Hematopoietic multipotent progenitor cell treated with erythropoietin and hydrocortisone succinate and interleukin-3 and kit ligand, for 17 days (in vitro differentiated cells): ENCODE measurements around the gene HDAC7.

ENCODE experiments used
- DNase-seq: peaks from one replicate; pipeline ENCODE4 v3.0.0-alpha.2; 2015; ENCODE audit warnings: low spot score

Gene HDAC7

DNA sequence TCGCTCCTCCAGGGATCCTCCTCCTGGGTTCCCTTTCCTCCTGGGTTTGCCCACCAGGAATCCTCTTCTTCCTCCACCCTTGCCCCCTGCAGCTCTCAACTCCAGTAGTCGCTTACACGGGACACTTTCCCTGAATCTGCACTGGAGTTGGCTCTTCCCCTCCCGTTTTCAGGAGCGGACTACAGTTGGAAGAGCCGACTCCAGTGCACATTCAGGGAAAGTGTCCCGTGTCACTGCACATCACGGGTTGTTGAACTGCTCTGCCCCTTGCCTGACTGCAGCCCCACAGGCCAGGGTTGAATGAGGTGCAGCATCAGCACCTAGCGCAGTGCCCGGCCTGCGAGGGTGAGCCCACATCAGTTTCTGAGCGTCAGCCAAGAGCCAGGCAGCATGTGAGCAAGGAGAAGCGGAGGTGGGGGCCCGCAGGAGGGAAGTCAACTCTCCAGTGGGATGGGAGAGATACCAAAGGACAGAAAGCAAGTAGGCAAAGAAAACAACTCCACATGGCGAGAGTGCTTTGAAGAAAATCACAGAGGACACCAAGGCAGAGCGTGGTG lies 74.1 kb downstream of the HDAC7 start:
- no peak for DNase-seq

DNA sequence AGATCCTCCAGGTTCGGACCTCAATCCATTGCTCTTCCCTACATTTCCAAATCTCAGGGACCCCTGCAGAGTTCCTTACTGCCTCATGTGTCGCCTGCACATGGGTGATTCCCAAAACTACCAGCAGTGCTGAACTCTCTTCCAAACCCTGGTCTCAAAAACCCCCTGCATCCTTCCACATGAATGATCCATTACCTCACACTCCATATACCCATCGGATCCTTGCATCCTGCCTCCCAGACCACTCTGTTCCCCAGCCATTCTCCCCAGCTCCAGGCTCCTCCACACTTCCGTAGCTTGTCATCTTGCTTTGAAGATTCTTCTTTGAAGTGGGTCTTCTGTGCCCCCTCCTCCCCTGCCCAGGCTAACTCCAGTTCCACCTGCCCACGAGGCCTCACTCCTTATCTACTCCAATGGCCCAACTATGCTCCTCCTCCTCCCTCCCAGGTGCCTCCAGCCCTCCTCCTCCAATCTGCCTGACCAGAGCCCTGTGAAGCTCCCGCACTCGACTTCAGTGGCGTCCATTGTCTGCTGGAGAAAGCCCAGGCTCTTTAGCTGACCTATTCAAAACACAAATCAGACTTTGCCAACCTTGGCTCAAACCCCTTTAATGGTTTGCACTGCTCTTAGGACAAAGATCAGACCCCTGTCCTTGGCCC lies 74.8 kb downstream of the HDAC7 start:
- DNase-seq, result no peak

DNA sequence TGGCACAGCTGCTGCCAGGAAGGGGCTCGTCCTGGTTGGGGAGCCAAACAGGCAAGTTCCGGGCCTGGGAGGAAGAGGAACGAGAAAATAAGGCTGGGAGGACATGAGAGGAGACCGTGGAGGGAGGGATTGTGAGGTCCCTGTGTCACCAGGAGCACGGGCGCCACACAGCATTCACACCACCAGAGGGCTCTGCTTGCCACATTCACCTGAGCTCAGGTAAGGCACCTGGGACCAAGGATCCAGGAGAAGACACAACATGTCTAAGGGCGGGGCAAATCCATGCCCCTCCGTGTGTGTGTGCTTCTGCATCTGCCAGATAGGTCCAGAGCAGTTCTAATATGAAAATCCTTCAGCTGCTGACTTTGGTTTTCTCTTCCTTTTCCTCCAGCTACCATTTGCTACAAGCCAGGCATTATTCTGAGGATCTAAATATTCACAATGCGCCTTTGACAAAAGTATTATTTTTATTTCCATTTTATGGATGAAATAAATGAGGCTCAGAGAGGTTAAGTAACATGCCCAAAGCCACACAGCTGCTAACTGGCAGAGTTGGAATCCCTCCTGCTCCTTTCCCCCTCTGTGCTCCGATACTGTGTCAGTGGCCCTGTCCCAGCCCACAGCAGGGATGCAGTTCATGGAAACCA lies 75.6 kb downstream of the HDAC7 start:
- peak; percentile 62 for DNase-seq

DNA sequence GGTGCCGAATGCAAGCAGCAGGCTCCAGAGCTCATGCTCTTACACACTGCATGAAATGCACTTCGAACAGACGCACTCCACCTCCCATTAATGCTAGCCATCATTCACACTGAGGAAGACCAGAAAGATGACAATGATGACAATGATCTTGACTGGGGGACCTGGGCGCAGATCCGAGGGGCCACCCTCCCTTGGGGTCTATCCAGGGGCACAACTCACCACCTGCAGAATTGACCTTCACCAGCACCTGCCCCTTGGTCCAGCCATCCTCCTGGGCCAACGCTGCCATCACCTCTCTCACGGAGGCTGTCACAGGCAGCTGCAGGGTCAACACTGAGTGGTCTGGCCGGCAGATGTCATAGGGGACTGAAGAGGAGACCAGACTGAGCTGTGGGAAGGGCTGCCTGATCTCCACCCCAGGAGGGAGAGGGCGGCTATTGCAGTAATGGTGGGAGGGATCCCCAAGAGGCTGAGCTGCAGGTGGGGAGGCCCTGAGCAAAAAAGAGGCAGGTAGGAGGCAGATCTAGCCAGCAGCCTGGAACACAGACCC lies 76.3 kb downstream of the HDAC7 start:
- DNase-seq, result no peak

DNA sequence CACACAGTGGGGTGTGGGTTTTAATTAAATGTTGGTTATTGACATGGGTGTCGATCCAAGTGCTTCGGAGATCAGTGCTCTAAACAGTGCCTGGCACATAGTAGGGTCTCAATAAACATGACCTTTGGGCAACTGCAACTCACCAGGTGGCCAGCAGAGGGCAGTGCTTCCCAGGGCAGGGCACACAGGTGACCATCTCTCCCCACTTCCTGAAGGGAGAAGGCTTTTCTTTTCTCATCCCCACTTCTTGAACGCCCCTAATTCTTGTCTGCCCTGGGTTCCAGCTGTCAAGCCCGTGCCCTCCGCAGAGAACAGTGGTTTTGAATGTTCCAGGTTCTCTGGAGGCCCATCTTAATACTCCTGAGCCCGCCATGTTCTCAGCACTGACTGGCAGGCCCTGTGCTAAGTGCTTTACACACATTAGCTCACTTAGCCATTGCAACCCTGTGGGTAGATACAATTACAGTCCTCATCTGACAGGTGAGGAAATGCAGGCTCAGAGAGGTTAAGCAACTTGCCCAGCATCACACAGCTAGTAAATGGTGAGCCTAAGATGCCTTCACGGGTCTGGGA lies 77.4 kb downstream of the HDAC7 start:
- peak; percentile 85 for DNase-seq

DNA sequence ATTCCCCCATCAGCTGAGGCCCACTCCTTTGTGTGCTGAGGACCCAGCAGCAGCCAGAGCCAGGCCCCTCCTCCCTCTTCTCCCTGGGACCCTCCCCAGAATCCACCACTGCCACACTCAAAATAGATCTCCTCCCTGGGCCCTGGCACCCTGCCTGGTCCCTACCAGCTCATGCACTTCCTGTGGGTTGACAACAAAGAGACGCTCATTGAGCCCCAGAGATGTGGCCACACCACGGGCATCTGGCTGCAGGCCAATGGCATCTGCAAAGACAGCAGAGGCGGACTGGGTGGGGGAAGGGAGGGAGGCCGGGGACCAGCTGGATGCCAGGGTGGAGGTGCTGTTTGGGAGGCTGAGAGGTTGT lies 78.4 kb downstream of the HDAC7 start:
- peak; percentile 35 for DNase-seq

DNA sequence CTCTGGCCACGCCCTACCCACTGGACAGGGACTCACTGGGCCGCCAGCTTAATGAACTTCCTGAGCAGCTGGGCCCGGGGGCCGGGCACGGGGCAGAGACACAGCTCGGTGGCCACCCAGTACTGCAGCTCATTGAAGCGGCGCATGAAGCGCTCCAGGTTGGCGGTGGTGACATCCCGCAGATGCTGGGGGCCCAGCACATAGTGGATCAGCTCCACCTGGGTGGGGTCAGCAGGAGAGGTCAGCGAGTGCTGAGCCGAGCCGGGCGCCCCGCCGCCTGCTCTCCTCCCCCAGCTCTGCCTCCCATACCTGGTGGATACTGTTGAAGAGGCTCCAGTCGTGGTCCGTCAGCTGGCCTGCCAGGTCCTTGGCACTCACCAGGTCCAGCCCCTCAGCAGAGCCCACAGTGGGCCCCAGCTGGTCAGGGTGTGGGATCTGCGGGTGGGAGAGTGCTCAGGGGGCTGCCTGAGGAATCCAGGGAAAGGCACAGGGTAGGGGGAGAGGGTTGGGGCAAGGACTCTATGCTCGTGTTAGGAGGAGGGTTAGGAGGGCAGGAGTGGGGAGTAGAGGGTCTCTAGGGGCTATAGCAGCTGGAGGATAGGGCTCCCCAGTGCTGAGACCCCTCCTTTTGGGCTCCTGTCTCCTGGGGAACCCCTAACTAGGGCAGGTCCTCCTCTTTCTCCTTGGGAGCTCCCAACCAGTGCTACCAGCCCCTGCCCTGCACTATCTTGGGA lies 78.9 kb downstream of the HDAC7 start:
- DNase-seq, result no peak

DNA sequence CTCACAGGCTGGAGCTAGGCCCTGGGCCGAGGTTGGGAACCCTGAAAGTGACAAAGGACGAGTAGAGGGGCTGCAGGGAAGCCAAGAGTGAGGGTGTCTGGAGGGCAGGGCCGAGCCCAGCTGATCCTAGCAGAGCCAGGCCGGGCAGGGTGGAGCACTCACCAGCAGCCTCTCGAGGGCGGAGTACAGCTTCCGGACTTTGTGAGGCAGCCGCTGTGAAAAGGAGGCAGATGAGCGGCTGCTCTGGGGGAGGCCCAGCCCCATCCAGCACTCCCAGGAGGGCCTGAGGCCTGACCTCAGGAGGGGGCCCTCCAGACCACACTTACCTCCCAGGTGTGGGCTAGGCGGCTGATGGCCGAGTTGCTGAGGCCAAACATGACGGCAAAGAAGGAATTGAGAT lies 79.7 kb downstream of the HDAC7 start:
- no peak for DNase-seq

DNA sequence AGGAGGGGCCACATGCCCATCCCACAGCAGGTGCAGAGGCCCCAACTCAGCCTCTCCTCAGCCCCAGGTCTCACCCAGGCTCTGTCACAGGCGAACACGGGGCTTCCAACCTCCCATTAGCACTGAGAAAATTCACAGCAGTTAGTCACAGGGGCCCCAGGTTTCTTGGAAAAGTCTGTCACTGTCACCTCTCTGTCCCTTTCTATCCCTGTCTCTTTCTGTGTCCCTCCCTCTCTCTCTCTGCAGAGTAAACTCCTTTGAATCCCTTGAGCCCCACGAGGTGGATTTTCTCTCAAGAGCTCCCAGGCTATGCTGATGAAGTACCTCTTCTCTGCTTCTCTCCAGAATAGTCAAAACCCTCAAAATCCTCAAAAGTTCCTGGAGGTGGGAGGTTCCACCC lies 80.4 kb downstream of the HDAC7 start:
- no peak for DNase-seq

DNA sequence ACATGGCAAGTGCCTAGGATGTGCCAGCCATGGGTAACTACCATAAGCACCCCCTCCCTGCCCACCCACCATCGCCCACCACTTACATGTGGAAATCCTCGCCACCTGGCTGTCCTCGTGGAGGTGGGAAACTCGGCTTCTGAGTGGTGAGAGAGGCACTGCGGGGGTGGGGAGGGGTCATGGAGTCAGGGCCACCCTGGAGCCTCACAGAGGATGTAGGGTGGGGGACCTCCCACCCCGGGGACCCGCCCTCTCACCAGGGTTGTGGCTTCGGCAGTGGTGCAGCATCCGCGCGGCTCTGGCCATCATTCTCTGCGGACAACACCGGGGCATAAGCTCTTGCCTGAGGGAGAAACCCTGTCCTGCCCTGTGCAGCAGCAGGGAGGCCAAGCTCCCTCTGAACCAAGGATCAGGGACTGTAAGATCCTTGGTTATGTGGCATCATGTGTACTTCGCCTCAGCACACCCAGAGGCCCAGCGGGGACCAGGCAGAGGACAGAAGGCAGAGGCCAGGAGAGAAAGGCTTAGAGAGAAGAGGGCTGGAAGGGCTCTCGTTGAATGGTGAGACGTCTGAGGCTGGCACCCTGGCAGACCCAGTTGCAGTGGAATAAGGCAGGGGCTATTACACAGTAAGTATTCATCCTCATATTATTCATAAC lies 81.6 kb downstream of the HDAC7 start:
- DNase-seq, result no peak

DNA sequence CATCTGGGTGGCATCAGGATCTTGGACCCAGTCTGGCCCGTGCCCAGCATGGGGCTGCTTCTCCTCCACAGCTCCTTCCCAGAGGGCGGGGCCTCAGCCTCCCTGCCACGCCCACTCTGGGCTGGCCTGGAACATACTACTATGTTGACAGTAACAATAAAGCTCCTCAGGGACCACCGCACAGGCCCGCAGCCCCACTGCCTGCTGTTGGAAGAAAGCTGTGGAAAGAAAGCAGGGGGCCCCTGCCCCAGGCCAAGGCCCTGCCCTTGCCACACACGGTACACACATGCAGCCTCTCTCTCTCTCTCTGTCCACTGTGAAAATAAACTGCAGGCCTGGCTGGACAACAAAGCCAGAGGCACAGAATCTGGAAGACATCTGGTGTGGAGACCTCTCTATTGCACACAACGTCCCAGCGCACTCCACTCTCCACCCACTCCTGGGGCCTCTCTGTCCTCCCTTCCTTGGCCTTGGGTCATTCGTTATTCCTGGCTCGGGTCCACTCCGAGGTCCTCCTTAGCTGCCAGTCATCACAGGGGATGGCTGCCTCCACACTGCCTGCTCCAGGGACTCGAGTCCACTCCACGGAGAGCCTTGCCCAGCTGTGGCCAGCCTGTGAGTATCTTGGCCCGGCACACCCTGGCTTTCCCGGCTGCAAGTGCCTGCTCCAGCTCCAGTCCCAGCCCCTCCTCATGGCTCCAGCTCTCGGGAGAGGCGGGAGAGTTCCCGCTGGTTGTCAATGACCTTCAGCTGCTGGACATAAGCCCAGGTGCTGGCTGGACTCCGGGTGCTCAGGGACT lies 82.6 kb downstream of the HDAC7 start:
- DNase-seq, result peak; percentile 16

DNA sequence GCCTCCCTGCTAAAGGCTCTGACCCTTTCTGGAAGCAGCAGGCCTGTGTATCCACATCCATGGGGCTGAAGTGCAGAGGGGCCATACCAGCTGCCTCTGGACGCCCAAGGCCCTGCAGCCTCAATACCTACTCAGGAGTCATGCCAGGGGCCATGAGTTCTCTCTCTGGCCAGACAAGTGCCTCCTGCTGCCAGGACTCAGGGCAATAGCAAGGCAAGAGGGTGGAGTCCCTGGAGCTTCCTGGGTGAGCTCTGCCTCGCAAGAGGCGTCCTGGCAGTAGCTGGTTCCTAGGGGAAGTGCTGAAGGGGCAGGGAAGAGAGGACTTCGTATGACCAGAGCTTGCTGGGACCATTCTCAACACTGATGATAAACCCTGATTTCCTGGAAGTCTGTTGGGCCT lies 83.5 kb downstream of the HDAC7 start:
- DNase-seq, result no peak

DNA sequence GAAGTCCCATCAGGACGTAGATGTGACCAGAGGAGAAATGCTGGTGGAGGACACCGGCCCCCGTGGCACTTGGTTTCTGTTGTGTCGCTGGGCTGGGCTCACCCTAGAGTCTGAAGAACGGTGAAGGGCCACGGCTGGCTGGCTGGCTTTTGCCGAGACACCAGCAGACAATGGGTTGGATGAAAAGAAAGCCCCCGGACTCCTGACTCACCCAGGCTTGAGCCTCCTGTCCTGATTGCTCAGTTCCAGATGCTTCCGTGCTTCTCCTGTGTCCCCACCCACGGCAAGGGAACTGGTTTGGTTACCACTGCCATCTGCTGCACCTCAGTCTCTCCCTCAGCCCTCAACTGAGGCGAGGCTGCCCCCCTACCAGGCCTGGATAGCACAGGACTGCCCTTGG lies 84.1 kb downstream of the HDAC7 start:
- DNase-seq, result no peak

DNA sequence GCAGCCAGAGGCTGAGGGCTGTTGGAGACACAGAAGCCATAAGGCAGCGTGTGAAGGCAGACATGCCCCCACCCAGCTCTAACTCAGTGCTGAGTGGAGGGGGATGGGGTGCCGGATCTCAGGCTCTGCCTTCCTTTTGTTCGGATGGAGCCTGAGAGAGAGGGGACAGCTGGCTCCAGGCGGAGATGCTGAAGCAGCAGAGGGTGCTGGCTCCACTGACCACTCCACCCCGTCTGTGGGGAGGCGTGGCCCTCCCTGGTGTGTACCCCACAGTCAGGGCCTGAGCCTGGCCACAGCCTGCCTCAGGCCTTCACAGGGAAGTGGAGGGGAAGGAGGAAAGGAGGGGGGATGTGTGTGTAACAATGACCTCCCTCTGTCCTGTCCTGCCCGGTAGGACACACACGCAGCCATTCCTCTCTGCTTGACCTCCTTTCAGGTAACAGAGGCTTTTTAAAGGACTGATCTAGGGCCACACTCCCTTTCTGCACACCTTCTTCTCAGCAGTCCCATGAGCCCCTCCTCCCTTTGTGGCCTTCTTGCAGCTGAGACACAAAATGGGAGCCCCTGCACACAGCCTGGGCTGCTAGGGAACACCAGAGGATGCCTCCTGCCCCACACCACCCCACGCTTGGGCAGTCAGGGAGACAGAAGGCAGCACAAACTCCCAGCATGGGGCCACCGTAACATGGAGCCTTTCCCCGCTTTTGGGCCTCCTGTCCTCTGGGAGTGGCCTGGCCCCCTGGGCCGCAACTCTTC lies 84.8 kb downstream of the HDAC7 start:
- DNase-seq, result no peak

DNA sequence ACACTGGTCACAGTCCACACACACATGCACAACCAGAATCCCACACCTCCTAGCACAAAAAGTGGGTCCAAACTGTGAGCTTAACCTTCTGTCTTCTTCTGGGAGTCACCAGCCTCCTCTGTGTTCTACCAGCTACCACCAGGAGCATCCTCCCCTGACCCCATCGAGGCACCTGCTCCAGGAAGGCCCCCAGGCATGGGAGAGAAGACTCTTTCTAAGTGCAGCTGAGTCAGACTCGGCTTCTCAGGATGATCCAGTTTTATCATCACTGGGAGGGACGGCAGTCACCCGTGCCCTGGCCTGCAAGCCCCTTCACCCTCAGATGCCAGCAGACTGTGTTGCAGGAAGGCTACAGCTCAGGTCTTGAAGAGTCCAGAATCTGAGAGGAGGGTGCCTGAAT lies 86.6 kb downstream of the HDAC7 start:
- no peak for DNase-seq
